HUDEP-2 (cell line): ENCODE measurements around the gene TAF8.

ENCODE experiments used
- DNase-seq, 76 experiments: peaks; one replicate each; lab custom pipeline; 2025; ENCODE audit not compliant: unreplicated experiment in 76 of 76; lab: John Stamatoyannopoulos, UW

TAF8 gene

GRCh38 chr6:42093582-42094329 is 43.4 kb downstream of the TAF8 start:
- DNase-seq: peak in 47 of 76 experiments; percentile 16 to 67 (median 40)

GRCh38 chr6:42095094-42095493 is 44.8 kb downstream of the TAF8 start:
- peak in 62 of 76 experiments; percentile 19 to 91 (median 54) for DNase-seq

GRCh38 chr6:42095776-42096541 is 45.6 kb downstream of the TAF8 start:
- peak in 2 of 76 experiments; percentile 23 to 36 for DNase-seq

- peak in 19 of 76 experiments; percentile 15 to 59 (median 34) for DNase-seq
These were observed 49.2 kb downstream of the TAF8 start for GRCh38 chr6:42099340-42100028.

GRCh38 chr6:42100029-42100901 is 49.9 kb downstream of the TAF8 start:
- DNase-seq: peak in 1 of 76 experiments; percentile 18

- DNase-seq: no peak
These were observed 50.9 kb downstream of the TAF8 start for GRCh38 chr6:42101186-42101657.

- DNase-seq: no peak
These were observed 52.9 kb downstream of the TAF8 start for GRCh38 chr6:42103216-42103615.

GRCh38 chr6:42103753-42104094 is 53.4 kb downstream of the TAF8 start:
- DNase-seq: no peak

- DNase-seq: peak in 70 of 76 experiments; percentile 35 to 90 (median 74)
These were observed 53.9 kb downstream of the TAF8 start for GRCh38 chr6:42104095-42104803.

GRCh38 chr6:42104804-42105125 is 54.4 kb downstream of the TAF8 start:
- no peak for DNase-seq

- peak in 1 of 76 experiments; percentile 20 for DNase-seq
These were observed 54.9 kb downstream of the TAF8 start for GRCh38 chr6:42105156-42105648.

- DNase-seq: no peak
These were observed 55.4 kb downstream of the TAF8 start for GRCh38 chr6:42105709-42106108.

- DNase-seq: no peak
These were observed 56.0 kb downstream of the TAF8 start for GRCh38 chr6:42106112-42107023.

- no peak for DNase-seq
These were observed 57.7 kb downstream of the TAF8 start for GRCh38 chr6:42108071-42108470.

- DNase-seq: no peak
These were observed 60.4 kb downstream of the TAF8 start for GRCh38 chr6:42110683-42111082.

- no peak for DNase-seq
These were observed 62.0 kb downstream of the TAF8 start for GRCh38 chr6:42112351-42112750.

- no peak for DNase-seq
These were observed 63.8 kb downstream of the TAF8 start for GRCh38 chr6:42113936-42114636.

GRCh38 chr6:42117843-42118161 is 67.5 kb downstream of the TAF8 start:
- no peak for DNase-seq
